ENCODE measurements around the gene WNK3.
A peak's percentile ranks its signal among the peaks of the same experiment; 100 is the strongest.
"Not testable (repeated sequence)": the region's sequence is repeated elsewhere in the genome, so short reads cannot be mapped to it uniquely, and the experiment has no call there.

The WNK3 gene

GRCh38 chrX:54357414-54358377, at the start of gene WNK3:
Gene WNK3 (minus strand): TSS chrX:54358046.
- peak; percentile 45 for DNase-seq
- ATAC-seq: peak; percentile 62

- no peak for ATAC-seq
- DNase-seq: no peak
Observed at GRCh38 chrX:54407266-54407665, 49.4 kb upstream of the WNK3 start.

- DNase-seq: no peak
- ATAC-seq: no peak
Observed at GRCh38 chrX:54397113-54397512, 39.3 kb upstream of the WNK3 start.

- ATAC-seq: no peak
- no peak for DNase-seq
Observed at GRCh38 chrX:54386314-54386713, 28.5 kb upstream of the WNK3 start.

- not testable (repeated sequence) for DNase-seq, ATAC-seq
Observed at GRCh38 chrX:54384661-54385060, 26.8 kb upstream of the WNK3 start.

GRCh38 chrX:54359408-54359807, 1.6 kb upstream of the WNK3 start:
- DNase-seq (no peak), ATAC-seq (no peak)

GRCh38 chrX:54358424-54359211, 772 bp upstream of the WNK3 start:
- DNase-seq: peak; percentile 43
- ATAC-seq: peak; percentile 53

- DNase-seq: no peak
- no peak for ATAC-seq
Observed at GRCh38 chrX:54352677-54353076, 5.2 kb downstream of the WNK3 start.

GRCh38 chrX:54337383-54337782, 20.5 kb downstream of the WNK3 start:
- not testable (repeated sequence) for DNase-seq, ATAC-seq

- DNase-seq: no peak
- no peak for ATAC-seq
Observed at GRCh38 chrX:54325077-54325476, 32.8 kb downstream of the WNK3 start.

GRCh38 chrX:54320067-54320466, 37.8 kb downstream of the WNK3 start:
- ATAC-seq: no peak
- DNase-seq: no peak

GRCh38 chrX:54306379-54306778, 51.5 kb downstream of the WNK3 start:
- DNase-seq: no peak
- ATAC-seq: no peak

GRCh38 chrX:54301516-54301915, 56.3 kb downstream of the WNK3 start:
- ATAC-seq (no peak), DNase-seq (no peak)

GRCh38 chrX:54294306-54294705, 63.5 kb downstream of the WNK3 start:
- DNase-seq (no peak), ATAC-seq (no peak)

- DNase-seq (no peak), ATAC-seq (no peak)
Observed at GRCh38 chrX:54292755-54293154, 65.1 kb downstream of the WNK3 start.

GRCh38 chrX:54291758-54292157, 66.1 kb downstream of the WNK3 start:
- ATAC-seq (no peak), DNase-seq (no peak)

GRCh38 chrX:54288968-54289367, 68.9 kb downstream of the WNK3 start:
- DNase-seq: no peak
- no peak for ATAC-seq

GRCh38 chrX:54288277-54288676, 69.6 kb downstream of the WNK3 start:
- DNase-seq (no peak), ATAC-seq (no peak)

GRCh38 chrX:54281676-54282075, 76.2 kb downstream of the WNK3 start:
- DNase-seq (no peak), ATAC-seq (no peak)

- no peak for DNase-seq
- no peak for ATAC-seq
Observed at GRCh38 chrX:54280466-54280865, 77.4 kb downstream of the WNK3 start.

GRCh38 chrX:54271664-54272063, 86.2 kb downstream of the WNK3 start:
- ATAC-seq (no peak), DNase-seq (no peak)

GRCh38 chrX:54248309-54248708, 109.5 kb downstream of the WNK3 start:
- ATAC-seq (no peak), DNase-seq (no peak)

- ATAC-seq: no peak
- no peak for DNase-seq
Observed at GRCh38 chrX:54246866-54247265, 111.0 kb downstream of the WNK3 start.

All from stimulated activated naive CD8-positive, alpha-beta T cell treated with anti-CD3 and anti-CD28 coated beads, Interleukin-15, Interleukin-2, amounts not matched to agents 100 U/mL and 50 U/mL, for 24 hours (primary cell).